NCI-H2196 (cell line): ENCODE data around the gene ESAM.
A peak's percentile ranks its signal among the peaks of the same experiment; 100 is the strongest.
"Not testable (repeated sequence)": the region's sequence is repeated elsewhere in the genome, so short reads cannot be mapped to it uniquely, and the experiment has no call there.

Experiments
- DNase-seq: peaks from one replicate; lab custom pipeline; 2025; ENCODE audit not compliant: unreplicated experiment; lab: John Stamatoyannopoulos, UW

Gene ESAM

DNA sequence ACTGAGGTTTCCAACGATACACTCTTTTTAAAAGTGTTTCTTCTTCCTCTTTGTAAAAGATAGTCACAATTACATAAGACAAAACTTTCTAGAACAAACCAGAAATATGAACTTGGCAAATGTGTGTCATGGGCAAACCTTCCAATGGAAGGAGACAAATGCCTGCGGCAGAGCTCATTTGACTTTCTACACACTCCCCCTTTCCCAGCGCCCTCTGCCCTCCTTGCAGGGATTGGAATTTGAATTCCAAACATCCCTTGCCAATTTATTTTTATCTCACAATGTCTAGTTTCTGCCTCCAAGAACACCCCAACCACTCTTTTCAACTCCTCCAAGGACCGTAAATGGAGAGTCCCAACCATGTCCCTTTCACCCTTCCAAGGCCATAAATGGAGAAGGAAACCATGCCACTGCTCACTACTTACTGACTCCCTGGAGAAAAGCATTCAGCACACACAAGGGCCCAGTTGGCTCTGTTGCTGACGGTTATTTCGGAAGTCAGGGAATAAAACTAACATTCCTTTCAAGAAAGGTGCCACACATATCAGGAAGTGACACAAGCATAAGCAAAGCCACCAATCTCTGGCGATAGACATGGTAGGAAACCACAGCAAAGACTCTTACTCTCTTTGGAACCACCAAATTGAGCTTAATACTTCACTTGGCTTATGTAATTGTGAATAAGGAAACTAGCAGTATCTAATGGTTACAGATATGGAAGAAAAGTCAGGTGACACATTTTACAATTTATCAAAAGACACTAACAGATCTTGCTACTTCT is 15.0 kb upstream of the ESAM start:
- DNase-seq: no peak

DNA sequence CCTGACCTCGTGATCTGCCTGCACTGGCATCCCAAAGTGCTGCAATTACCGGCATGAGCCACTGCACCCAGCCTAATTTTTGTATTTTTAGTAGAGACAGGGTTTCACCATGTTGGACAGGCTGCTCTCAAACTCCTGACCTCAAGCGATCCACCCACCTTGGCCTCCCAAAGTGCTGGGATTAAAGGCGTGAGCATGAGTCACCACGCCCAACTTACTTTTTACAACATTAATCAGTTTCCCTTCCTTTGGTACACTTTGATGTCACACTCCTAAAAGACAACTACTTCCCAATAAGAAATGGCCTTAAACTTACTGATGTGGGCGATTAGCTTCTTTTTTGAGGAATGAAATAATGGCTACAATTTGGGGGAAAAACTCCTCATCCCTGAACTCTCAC is 8.9 kb upstream of the ESAM start:
- not testable (repeated sequence) for DNase-seq

DNA sequence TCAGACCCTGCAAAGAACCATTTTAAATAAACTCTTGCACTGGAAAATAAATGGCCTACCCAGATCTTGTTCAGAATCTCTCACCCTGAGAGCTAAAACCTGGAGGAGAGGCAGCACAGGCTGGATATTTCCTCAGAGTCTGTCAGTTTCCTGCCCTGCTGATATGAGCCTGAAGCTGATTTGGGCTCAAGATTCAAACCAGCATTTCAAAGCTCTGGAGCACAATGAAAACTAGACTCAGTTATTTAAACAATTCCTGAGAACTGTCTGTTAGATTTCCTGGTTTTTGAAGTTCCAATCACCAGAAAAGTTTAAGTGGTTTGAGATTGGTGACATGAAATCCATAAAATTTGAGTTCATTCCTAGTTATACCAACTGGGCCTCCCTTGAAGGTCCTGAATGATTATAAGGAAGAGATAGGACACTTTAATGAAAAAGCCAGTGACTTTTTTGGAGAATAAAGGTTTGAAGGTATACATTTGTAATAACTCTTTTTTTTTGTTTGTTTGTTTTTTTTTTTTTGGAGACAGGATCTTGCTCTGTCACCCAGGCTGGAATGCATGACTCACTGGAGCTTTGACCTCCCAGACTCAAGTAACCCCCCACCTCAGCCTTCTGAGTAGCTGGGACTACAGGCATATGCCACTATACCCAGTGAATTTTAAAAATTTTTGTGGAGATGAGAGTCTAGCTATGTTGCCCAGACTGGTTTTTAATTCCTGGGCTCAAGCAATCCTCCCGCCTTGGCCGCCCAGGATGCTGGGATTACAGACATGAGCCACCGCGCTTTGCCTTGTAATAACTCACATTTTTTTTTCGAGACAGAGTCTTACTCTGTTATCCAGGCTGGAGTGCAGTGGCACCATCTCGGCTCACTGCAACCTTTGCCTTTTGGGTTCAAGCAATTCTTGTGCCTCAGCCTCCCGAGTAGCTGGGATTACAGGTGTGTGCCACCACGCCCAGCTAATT is 8.0 kb upstream of the ESAM start:
- no peak for DNase-seq

DNA sequence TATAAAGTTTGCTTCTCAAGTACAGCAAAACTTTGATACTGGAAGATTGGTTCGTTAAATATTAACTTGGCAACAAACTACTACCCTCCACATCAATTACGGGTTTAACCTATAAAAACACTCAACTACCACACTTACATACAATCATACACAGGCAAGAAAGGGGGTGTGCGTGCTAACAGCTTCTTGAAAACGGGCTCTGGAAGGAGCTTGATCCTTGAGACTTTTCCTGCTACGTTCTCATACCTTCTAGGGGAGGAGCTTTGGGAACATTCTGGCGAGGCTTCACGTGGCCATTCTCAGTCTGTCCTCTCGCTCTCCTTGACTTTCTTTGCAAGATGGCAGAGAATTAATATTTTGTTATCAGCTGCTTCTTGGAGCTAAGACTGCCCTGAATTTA is 6.8 kb upstream of the ESAM start:
- DNase-seq: no peak

DNA sequence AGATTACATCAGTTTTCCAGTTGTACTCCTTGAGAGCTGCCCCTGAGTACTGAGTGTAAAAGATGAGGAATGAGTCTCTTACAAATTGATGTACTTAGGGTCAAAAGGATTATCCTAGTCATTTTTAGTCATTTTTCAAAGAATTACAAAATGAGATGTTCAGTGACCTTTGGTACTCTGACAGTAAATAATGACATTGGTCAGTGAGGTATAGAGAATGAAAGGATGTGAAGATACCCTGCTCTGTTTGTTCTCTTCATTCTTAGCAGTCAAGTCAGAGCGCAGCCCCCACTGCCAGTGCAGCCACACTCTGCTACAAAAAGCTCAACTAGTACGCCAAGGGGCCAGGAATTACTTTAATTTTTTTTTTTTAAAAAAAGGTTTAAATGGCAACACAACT is 4.1 kb upstream of the ESAM start:
- DNase-seq: no peak

GRCh38 chr11:124763156-124763947 is 1.3 kb upstream of the ESAM start:
- DNase-seq: peak; percentile 73

- no peak for DNase-seq
Observed at GRCh38 chr11:124762624-124763155, 600 bp upstream of the ESAM start.

GRCh38 chr11:124761301-124762104 is 587 bp downstream of the ESAM start:
- no peak for DNase-seq

- DNase-seq: no peak
Observed at GRCh38 chr11:124760806-124761205, 1.3 kb downstream of the ESAM start.

DNA sequence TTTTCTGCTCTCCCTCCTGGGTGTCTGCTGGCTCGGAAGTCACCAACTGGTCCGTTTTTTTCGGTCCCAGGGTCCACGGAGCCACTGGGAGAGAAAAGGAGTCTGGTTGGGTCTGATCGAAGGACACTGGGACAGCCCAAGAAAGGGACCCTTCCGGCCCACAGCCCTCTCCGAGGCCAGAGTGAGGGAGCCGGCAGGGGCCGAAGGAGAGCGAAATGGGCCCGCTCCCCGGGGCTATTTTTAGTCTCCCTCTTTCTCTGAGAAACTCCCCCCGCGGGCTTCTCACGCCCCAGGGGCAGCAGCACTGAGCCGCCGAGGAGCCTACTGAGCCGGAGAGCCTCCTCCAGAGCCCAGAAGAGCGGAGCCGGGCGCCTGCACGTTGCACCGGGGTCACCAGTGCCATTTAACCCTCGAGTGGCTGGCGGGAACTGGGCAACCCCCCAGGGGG is 1.9 kb downstream of the ESAM start:
- no peak for DNase-seq

GRCh38 chr11:124759266-124760204 is 2.6 kb downstream of the ESAM start:
- no peak for DNase-seq

DNA sequence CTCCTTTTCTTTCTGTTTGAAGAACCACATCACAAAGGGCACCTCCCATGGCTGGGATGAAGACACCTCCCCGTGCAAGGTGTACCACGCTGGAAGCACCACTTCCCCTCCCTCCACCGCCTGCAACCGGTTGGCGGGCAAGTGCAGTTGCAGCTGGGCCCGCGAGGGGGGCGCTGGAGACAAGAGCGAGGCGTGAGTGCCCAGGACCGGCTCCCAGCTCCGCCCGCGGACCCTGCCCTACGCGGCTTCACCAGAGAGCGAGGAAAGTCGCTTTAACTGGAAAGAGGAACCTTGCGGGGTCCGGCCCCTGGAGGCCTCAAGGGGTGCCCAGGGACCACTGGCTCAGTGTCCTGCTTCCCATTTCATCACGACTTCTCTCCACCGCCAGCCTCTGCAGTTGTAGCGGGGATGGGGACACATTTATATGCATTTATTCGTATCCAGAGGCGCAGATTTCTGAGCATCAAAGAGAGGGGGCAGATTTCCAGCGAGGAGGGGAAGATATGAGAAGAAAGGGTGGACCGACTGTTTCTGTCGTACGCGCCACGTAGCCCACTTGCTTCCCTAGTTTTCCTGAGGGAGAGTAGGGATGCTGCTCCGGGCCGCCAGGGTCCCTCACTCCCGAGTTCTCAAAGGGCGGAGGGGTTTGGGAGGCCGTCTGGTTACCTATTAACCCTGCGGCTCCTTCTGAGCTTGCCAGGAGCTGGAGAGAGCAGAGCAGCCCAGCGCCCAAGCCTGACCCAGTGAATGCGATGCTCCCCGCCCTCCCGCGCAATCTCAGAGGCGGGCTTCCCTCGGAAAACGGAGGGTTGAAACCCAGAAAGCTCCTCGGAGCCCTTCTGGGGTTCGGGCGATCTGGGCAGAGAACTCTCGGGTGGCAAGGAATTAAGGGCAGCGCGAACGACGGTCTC is 3.5 kb downstream of the ESAM start:
- peak; percentile 73 for DNase-seq

- DNase-seq: no peak
Observed at GRCh38 chr11:124757320-124757719, 4.8 kb downstream of the ESAM start.

DNA sequence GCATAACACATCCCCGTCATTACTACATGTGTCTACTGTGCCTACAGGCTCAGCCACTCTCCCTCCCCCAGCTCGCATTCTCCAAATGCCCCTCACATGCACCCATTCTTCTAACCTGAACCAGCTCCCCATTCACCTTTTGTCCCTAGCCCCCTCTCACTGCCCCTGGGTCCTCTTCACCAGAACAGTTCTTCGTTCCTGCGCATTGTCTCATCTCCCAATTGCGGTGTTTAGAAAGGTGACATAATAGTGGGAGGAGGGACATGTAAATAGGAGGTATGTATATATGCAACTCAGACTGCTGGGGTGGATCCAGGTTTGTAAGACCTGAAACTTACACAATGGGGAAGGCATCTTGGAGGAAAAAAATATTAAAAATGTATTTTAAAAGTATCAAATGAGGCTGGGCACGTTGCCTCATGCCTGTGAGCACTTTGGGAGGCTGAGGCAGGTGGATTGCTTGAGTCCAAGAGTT is 5.3 kb downstream of the ESAM start:
- DNase-seq: no peak

DNA sequence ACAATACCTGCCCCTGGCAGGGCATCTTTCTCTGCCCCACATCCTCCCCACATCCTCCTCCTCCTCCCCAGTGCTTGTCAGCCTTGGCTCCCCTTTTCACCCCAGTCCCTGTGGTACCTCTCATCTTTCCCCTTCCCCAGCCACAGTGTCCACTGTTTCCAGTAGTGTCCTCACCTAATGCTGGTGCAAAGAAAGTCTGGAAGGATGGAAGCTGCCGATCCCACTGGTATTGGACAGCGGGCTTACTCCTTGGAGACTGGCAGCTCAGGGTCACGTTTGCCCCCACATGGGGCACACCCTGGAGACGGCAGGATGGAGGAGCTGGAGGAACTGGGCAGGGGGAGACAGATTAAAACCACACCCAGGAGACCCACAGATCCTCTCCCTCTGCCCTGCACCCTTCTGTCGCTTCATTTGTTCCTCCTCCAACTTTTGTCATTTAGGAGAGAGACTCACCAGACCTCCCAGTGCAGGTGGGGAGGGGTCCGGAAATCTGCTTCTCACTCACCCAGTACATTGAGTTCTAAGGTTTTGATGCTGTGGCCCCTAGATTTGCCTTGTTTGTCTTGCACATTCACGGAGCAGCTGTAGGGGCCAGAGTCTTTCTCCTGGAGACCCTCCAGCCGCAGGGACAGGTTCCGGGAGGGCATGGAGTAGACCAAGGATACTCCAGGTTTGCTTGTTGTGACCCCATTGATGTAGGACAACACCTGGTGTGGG is 5.9 kb downstream of the ESAM start:
- no peak for DNase-seq

GRCh38 chr11:124754710-124755109 is 7.4 kb downstream of the ESAM start:
- no peak for DNase-seq

- no peak for DNase-seq
Observed at GRCh38 chr11:124754309-124754708, 7.8 kb downstream of the ESAM start.
